ENCODE results near the gene WDR45.

WDR45 gene

GRCh38 chrX:49043220-49043986 is 36.3 kb downstream of the WDR45 start, which contains the start of gene TFE3:
TFE3 (minus strand) TSS chrX:49043357; CDS start chrX:49043226, 131 bp downstream.
- peak; percentile 98 for DNase-seq

DNA sequence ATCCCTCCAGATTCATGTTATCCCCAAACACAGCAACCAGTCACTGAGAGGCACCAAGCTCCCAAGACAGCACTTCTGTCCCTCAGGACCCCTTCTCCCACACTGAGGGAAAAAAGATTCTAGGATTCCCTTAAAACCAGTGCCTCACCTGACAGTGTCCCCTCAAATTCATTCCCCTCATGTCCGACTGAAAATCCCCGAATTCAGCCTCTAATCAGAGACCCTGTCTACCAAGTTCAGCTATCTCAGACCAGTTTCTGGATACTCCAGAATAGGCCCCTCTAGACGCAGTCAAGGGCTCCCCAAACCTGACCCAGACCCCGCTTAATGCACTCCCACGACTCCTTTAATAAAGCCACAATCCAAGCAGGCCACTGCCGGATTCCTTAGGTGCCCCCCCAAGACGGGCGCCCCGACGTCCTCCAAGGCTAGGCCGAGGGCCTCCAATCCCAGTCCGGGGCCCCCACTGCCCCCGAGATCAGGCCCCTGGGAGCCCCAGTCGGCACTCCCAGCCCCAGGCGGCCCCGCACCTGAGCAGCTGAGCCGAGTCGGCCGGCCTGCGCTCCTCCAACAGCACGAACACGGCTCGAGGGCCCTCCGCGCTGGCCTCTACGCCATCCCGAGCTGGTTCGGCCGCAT is 37.0 kb downstream of the WDR45 start:
- DNase-seq = no peak

DNA sequence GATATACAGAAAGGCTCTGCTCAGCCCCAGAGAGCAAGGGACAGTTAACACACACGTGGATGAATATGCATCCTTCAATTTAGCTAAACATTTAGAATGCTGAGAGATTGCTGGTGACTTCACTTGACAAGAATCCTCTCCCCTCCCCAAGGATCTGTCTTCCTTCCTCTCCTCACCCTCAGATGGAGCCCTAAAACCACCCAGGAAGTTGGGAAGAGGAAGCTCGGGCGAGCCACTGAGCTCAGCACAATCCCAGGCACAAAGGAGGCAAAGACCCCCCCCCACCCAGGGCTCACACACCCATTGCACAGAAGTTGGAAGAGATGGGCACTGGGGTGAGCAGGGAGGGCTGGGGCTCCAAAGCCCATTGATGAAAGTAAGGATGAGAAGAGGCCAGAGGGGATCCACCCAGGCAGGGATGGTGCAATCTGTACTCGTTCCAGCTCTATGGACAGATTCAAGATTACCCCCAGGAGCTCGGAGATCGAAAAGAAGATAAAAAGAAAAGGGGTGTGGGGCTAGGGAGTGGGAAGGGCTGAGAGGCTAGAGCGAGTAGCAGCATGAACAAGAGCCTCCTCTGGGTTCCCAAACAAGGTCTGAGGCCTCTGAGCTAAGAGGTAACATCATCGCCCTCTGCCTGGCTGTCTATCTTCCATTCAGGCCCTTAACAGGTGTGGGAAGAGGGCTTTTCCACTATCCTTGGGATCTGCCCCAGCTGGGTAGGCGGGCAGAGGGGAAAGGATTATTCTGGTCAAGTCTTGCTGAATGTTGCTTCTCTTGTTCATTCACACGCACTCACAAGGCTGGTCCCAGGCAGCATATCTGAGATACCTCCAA is 37.7 kb downstream of the WDR45 start:
- peak; percentile 3 to 28 for DNase-seq

DNA sequence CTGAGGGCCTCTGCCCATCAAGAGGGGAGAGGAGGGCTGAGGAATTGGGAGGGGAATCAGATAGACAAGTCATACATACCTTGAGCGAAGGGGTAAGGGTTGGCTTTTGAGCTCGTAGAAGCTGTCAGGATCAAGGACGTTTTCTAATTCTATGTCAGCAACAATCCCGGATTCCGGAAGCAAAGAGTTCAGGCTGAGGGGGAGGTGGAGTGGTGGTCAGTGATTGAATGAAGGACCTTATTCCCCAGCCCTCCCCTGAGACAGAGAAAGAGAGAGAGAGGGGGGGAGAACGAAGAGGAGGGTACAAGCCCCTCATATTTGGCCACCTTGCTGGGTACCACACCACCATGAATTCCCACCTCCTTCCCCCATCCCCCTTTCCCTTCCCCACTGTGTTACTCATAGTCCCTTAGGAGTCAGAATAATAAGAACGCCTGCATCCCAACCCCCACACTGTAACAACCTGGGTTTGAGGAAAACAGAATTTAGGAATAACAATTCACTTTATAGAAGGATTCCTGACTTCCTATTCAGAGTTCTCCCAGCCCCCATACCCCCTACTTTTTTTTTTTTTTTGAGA is 39.2 kb downstream of the WDR45 start:
- DNase-seq = no peak

- peak; percentile 58 to 62 for DNase-seq
These were observed 39.9 kb downstream of the WDR45 start for GRCh38 chrX:49039598-49040375.

DNA sequence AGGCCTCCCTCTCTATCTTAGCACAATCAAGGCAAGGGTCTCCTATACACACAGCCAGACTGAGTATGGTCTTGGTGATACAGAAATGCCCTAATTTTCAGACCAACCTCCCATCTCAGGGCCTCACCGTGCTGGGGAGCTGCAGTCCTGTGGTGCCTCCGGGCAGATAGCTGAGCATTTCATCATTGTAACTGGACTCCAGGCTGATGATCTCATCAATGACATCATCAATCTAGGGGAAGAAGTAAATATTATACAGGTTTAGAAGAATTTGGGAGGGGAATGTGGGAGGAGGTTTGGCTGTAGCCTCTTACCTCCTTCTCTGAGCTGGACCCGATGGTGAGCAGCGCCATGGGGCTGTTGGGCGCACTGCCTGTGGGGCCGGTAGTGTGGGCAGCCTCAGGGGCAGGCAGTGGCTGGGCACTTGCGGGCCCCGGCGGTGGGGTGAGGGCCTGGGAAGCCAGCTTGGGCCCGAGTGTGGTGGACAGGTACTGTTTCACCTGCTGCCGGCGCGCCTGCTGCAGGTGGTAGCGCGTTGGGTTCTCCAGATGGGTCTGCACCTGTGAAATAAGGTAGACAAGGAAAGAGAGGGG is 41.7 kb downstream of the WDR45 start:
- DNase-seq = no peak

- no peak for DNase-seq
These were observed 49.4 kb downstream of the WDR45 start for GRCh38 chrX:49030283-49030682.

DNA sequence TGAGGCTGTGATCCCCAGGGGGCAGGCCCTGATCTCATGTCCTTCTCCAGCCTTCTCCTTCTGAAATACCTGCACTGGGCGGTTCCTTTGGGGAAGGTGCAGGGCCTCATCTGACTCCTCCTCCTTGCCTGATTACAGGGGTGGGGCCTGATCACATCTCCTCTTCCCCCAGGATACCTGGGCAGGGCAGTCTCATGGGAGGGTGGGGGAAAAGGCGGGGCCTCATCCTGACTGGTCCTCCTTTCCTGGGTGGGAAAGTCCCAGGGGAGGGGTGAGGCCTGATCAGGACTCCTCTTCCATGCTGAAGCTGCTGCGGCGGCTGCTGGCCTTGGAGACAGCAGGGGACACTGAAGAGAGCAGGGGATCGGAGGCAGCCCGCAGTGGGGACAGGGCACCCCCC is 49.8 kb downstream of the WDR45 start:
- DNase-seq = no peak
